ENCODE data around the gene GTF3C4.
"Not testable (repeated sequence)": the region's sequence is repeated elsewhere in the genome, so short reads cannot be mapped to it uniquely, and the experiment has no call there.

The GTF3C4 gene

DNA sequence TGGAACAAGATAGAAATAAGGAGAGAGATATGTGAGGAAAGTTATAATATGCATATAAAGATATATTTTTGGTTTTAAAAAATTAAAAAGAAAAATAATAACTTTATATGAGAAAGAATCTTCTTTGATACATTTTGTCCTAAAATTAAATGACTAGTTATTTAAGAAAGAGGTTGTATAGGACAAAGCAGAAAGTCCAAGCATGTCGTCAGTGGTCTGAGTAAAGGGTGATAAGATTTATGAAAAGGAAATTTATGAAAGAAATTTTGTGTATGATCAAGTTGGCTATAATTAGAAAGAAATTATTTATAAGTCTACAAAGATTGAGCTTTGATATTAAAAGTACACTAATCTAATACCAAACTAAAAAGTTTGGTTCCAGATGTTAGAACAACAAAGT, 32.0 kb downstream of the GTF3C4 start:
- DNase-seq (ENCODE audit: low spot score): no peak

DNA sequence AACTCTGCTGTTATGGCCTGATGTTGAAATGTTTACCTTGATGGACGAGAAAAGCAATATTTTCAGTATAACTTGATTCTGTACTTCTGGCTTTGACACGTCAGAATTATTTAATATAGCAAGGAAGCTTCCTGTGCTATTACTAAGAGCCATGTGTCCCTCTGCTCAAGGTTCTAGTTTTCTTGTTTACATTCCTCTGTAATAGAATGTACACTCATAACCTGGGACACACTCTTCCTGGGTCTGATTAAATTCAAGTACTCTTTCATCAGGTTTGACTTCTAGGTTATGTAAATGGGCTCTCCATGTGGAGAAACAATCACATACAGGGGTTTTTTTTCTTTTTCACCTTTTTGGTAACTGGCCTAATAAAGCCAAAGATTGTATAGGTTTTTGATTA, 33.1 kb downstream of the GTF3C4 start:
- no peak for DNase-seq (ENCODE audit: low spot score)

DNA sequence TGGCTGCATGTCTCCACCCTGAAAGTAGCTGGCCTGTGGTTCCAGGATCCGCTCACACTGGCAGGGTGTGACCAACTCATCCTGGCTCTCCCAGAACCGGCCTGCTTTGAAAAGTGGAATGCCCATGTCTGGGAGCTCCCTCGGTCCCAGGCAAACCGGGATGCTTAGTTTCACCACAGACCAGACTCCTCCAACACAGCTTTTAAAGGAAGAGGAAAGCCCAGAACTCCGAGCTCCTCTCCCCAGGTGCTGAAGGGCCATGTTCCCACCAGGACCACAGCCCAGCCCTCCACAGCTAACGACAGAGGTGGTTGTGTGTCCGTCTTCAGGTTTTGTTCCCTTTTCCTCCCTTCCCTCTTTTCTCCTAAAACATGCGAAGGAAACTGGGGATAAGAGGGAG, 38.0 kb downstream of the GTF3C4 start:
- no peak for DNase-seq (ENCODE audit: low spot score)

DNA sequence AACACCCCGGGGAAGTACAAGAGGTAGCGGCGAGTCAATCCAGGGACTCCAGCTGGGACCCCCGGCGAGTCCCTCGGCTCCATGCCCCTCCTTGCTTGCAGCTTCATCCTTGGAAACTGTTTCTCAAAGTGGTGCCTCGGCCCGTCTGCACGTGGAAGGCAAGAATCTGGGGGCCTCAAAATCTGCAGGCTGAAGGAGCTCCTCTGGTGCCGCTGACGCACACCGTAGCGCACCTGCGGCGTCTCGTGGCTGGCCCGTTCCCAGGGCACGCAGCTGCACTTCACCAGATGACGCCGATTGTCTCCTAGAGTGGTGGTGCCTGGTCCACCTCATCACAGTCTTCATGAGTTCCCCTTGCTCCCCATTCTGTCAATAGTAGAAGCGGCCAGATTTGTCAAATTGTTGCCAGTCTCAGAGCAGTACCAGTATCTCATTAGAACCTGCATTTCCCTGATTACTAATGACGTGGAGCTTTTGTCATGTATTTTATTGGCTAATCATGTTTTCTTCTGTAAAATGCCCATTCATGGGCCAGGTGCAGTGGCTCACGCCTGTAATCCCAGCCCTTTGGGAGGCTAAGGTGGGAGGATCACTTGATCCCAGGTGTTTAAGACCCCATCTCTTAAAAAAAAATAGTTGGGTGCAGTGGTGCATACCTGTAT, 38.6 kb downstream of the GTF3C4 start:
- no peak for DNase-seq (ENCODE audit: low spot score)

DNA sequence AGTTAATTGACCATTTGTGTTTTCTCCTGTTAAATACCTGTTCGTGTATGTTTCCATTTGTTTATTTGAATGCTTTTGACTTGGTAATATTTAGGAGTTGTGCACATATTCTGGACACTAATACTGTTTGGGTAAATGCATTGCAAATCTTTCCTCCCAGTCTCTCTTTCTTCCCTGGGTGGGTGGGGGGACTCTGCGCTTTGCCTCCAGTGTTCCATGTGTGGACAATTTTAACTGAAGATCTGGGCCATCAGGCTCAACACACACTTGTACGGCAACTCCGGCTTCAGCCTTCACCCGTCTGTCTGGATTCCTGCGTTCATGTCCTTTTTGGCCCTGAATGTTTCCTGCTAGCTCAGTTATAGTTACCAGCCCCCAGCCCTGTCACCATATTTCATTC, 40.1 kb downstream of the GTF3C4 start:
- DNase-seq (ENCODE audit: low spot score): no peak

DNA sequence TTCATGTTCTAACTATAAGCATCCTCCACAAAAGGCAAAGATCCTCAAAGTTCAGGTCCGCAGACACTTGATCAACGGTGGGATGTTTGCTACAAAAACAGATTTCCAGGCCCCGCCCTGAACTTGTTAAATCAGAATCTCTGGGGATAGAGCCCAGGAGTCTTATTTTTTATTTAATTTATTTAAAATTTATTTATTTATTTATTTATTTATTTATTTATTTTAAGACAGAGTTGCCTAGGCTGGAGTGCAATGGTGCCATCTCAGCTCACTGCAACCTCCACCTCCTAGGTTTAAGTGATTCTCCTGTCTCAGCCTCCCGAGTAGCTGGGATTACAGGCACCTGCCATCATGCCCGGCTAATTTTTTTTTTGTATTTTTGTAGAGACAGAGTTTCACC, 40.9 kb downstream of the GTF3C4 start:
- DNase-seq (ENCODE audit: low spot score): not testable (repeated sequence)

DNA sequence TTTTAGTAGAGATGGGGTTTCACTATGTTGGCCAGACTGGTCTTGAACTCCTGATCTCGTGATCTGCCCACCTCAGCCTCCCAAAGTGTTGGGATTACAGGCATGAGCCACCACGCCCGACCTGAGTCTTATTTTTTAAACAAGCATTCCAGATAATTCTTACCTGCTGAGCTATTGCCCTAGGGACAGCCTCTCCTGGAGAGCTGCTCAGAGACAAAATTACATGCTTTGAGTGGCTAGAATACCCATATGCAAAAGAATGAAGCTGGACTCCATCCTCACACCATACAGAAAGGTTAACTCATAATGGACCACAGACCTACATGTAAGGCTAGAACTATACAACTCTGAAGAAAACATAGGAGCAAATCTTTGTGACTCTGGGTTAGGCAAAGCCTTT, 41.6 kb downstream of the GTF3C4 start:
- DNase-seq (ENCODE audit: low spot score): no peak

DNA sequence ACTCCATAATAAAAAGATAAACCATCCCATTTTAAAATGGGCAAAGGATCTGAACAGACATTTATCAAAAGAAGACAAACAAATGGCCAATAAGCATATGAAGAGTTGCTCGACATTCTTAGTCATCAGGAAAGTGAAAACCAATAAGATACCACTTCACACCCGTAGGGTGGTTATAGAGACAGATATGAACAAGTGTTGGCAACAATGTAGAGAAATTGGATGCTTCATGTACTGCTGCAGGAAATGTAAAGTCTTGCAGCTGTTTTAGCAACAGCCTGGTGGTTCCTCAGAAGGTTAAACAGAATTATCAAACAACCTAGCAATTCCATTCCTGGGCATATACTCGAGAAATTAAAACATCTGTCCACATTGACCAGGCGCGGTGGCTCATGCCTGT, 42.5 kb downstream of the GTF3C4 start:
- DNase-seq (ENCODE audit: low spot score): no peak

DNA sequence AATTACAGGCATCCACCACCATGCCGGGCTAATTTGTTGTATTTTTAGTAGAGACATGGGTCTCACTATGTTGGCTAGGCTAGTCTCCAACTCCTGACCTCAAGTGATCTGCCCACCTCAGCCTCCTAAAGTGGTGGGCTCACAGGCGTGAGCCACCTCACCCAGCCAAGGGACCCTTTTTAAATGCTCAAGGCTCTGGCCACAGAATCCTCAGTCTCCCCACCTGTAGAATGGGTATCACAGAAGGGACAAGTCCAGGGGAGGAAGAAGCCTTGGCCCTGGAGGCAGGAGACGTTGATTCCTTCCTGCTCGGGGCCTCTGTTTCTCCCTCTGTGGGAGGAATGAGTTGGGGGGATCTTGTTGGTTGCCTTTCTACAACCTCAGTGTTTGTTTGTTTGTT, 45.7 kb downstream of the GTF3C4 start:
- DNase-seq (ENCODE audit: low spot score): no peak

DNA sequence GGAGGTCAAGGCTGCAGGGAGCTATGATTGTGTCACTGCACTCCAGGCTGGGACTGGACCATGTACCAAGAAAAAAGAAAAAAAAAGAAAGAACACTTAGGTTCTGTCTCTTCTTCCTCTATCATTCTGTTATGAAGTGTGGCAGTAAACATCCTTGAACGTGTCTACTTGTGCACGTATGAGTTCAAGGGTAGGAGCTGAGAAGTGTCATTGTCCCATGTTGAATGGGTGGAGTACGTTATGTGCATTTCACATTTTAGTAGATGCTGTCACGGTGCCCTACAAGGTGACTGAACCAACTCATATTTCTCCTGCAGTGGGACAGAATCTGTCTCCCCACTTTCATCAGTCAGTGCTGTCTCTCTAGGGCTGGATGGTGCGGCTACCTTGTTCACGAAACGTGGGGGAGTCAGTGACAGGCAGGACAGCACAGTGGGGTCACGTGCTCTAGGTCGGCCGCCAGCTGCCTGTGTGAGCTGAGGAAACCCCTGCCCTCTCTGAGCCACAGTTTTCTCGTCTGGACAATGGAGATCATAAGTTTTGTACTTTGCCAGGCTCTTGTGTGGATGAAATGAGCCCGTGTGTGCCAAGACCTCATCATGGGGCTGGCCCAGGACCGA, 47.2 kb downstream of the GTF3C4 start:
- DNase-seq (ENCODE audit: low spot score): no peak

DNA sequence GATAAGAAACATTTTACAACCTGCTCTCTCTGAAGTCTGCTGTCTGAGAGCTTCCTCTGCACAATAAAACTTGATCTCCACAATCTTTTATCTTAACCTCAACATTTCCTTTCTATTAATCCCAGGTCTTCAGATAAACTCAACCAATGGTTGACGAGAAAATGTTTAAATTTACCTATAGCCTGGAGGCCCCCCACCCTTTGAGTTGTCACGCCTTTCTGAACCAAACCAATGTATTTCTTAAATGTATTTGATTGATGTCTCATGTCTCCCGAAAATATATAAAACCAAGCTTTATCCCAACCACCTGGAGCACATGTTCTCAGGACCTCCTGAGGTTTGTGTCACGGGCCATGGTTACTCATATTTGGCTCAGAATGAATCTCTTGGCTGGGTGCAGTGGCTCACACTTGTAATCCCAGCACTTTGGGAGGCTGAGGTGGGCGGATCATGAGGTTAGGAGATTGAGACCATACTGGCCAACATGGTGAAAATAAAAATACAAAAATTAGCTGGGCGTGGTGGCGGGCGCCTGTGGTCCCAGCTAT, 48.2 kb downstream of the GTF3C4 start:
- not testable (repeated sequence) for DNase-seq (ENCODE audit: low spot score)

DNA sequence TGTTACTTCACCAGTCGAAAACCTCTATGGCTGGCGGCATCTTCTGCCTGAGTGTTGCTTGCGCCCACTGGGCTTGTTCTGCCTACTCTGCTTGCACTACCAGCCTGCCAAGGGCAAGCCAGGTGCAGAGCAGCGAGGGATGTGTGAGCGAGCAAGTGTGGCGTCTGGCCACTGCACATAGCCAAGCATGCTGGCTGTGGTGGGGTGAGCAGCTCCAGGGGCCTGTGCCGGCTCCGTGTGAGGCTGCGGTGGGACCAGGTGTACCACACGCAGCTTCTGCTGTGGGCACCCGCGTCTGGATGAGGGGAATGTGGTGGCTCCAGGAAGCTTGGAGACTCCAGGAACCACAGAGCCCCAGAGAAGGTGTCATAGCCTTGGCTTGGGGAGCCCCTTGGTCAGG, 51.4 kb downstream of the GTF3C4 start:
- DNase-seq (ENCODE audit: low spot score): no peak

DNA sequence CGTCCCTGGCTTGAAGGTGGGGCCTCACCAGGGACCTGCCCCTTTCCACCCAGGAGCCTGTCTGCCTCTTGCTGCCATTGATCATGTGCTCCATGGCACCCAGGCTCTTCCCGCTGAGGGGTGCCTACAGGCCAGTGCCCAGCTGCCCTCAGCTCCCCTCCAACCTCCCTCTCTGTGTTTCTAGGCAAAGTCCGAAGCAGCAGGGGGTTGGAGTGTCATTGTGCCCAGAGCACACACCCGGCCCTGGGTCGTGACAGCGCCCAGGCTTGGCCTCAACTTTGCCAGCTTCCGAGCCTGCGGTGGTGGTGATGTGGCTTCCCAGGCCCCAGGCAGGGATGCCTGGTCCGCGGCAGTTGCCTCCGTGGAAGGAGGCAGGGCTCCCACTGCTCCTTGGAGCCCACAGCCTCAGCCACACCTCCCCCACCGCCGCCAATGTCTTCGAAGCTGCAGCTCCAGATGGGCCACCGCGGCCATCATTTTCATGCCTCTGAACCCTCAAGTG, 52.4 kb downstream of the GTF3C4 start:
- no peak for DNase-seq (ENCODE audit: low spot score)

DNA sequence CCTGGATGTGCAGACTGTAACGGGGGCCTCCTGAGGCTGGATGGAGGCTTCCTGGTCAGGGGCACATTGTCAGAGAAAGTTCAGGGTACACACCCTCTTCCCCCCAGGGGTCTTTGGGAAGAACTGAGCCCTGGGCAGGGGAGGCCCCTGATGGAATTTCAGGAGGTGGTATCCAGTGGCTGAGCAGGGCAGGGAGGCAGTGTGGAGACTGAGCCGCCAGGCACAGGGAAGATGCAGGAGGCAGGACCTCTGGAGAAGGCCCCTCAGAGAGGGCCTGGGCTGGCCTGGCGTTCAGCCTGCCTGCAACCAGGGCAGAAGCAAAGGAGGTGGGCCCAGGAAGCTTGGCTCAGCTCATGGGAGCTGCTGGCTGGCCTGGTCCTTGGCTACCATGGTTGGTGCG, 53.5 kb downstream of the GTF3C4 start:
- no peak for DNase-seq (ENCODE audit: low spot score)

DNA sequence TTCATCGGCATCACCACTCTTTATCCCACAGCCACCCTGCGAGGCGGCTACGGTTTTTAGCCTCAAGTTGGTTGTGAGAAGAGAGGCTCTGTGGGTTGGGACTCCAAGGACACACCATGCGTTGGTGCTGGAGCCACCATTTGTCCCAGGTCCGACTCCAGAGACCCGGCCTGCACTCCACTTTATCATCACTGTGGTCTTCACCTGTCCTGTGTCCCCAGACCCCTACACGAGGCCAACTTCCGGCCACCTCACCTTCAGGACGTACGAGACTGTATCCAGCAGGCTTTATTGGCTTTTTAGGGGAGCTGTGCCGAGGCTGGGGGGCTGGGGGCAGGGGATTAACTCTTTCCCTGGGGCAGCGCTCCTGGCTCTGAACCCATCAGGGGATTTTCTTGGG, 55.0 kb downstream of the GTF3C4 start:
- DNase-seq (ENCODE audit: low spot score): no peak

DNA sequence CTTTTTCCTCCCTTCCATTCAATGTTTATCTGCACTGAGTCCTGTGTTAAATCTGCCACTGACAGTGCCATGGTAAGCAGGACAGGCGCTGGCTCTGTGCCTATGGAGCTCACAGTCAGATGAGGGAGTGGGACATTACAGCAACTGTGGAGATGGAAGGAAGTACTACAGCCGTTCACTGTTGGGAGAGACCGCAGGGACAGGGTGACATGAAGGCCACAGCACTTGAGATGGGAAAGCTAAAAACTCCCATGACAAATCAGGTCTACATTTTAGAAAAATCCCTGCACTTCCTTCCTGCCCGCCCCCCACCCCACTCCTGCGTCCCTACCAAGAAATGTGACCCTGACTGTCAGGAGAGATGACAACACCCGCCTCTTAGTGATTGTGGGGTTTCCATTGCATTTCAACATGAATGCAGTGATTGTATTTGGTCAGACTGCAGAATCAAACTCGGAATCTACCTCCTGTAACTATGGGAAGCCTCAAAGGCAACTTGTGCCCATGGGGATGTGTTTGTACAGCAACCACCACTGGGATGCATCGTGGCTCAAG, 56.4 kb downstream of the GTF3C4 start:
- DNase-seq (ENCODE audit: low spot score): no peak

DNA sequence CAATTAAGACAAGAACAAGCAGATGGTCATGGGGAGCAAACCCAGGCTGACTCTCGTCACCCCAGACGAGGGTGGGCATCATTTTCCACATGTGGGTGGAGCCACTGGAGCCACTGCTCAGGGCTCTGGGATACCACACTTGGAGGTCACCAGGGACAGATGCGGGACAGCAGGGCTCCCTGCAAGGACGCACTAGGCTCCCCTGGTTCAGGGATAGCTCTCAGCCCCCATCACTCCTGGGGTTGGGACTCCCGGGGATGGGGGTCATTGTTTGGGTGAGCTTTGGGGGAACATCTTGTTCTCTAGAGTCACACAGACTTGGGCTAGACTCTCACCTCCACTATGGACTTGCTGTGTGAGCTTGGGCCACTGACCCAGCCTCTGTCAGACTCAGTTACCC, 57.8 kb downstream of the GTF3C4 start:
- DNase-seq (ENCODE audit: low spot score): no peak

DNA sequence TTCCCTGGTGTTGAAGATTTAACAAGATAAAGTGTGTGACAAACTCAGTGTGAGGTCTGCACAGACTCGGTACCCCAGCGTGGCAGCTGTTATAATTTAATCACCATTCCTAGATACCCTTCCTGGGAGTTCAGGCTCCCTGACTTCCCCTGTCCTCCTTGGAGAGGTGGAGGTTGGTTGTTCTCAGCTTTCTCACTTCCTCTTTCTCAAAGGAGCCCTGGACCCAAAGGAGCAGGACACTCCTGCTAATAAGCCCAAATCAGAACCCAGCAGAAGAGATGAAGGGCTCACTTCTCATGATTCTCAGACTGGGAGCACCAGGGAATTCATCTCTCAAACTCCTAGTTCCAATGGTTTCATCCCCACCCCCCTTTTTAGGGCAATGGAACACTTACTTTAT, 58.2 kb downstream of the GTF3C4 start:
- DNase-seq (ENCODE audit: low spot score): no peak

DNA sequence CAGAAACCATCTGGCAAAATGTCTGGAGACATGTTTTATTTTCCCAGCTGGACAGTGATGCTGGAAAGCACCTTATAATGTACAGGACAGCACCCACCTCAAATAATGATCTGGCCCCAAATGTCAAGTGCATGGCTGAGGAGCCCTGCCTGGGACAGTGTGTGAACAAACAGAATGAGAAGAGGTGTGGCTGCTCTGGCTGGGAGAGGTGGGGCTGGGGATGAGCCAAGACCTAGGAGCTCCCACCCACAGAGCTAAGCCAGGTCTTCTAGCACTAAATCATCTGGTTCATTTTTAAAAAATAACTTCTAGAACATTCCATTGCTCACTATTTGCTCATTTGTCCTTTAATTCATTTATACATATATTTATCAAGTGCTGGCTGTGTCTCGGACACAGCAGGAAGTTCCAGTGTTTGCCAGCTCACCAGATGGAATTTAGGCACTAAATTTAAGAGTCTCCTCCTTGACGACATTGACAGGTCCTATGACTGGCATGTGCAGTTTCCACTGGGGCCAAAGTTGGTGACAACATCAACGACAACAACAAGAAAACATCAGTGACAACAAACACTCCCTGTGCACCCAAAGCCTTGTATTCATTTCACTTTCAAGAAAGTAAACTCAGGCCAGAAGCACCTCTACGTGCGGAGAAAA, 59.1 kb downstream of the GTF3C4 start:
- no peak for DNase-seq (ENCODE audit: low spot score)

DNA sequence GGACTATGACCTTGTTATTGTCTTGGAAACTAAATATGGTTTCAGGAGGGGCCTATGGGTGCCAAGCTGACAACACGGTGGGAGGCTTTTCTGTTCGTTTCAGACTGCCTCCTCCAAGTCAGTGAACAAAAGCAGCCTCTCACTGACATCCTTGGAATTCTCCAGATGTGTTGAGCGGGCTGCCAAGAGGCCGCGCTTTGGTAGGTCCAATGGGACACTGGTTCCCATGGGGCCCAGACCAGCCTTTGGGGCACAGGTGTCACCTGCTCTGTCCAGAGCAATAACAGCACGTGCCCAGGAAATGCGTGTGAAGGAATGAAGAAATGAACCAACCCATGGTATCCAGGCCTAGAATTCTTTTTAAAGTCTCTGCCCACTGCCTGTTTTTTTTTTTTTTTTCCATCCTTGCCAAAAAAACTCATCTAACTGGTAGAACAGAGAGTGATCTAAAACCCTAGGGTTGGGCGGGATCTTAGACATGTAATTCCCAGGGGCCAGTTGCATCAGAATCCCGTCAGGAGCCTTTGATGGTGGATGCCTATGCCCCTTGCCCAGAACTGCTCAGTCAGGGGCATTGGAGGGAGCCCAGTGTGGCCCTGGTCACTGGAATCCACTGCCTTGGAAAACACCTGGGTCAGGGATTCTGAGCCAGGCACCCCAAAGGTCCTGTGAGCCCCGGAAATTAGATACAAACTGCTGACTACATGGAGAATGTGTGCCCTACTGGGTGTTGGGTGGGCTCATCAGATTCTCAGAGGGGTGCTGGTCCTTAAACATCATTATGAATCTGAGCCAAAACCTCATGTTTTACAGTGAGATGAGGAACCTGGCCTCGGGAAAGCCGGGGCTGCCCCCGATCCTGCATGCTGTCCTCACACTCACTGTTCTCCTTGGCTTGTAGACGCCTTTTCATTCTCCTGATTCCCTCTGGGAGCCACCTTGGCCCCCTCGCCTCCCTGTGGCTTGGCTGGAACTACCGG, 60.1 kb downstream of the GTF3C4 start:
- DNase-seq (ENCODE audit: low spot score): no peak

DNA sequence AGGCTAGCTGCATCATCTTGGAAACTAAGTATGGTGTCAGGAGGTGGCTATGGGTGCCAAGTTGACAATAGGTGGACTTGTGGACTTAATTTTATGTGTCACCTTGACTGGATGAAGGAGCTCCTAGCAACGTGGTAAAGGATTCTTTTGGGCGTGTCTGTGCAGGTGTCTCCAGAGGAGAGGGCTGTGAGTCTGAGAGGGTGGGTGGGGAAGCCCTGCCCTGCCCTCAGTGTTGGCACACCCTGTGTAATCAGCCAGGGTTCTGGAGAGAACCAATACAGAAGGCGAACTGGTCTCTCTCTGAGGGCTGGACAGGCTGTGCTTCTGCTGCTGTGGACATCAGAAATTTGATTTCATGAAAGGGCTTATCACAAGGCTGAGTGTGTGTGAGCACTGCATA, 61.0 kb downstream of the GTF3C4 start:
- no peak for DNase-seq (ENCODE audit: low spot score)

Measured in germinal center (tissue), 1 donor.